Stromal cell of bone marrow (primary cell): ENCODE data around the gene MAPKAP1.
A peak's percentile ranks its signal among the peaks of the same experiment; 100 is the strongest.

Experiments used
- DNase-seq: peaks from one replicate; pipeline ENCODE4 v3.0.0-alpha.2; 2012; ENCODE audit warnings: low read depth

The MAPKAP1 gene

GRCh38 chr9:125674981-125675973 is 31.7 kb downstream of the MAPKAP1 start:
- DNase-seq, result peak; percentile 31

DNA sequence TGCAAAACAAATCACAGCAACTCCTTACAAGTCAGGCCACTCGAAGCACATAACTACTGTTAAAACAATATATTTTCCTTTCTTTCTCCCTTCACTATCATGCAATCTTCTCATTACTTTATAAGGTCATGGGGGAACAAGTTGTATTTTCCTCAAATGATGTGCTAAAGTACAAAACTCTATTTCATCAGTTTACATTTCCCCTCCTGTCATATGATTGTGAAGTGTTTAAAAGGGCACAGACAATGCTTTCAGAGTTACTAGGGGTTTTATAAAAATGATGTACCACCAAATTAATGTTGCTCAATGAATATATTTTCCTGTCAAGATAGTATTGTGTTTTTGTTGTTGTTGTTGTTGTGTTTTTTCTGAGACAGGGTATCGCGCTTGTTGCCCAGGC is 34.1 kb downstream of the MAPKAP1 start:
- DNase-seq, result no peak

GRCh38 chr9:125663127-125663526 is 43.9 kb downstream of the MAPKAP1 start:
- DNase-seq, result no peak

DNA sequence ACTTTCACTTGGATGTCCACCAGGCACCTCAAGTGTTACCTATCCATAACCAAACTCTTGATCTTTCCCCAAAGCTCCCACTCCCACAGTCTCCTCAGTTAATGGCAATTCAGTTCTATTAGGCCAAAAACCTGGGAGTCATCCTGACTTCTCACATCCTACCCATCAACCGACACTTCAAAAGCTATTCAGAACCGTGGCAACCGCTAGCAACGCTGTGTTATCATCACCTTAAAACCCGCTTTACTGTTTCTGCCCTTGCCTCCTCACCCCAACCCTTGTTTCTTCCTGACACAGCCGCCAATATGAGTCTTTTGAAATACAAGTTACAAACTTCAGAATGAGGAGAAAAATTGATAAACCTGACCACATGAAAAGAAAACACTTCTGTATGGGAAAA is 46.5 kb downstream of the MAPKAP1 start:
- DNase-seq, result no peak

DNA sequence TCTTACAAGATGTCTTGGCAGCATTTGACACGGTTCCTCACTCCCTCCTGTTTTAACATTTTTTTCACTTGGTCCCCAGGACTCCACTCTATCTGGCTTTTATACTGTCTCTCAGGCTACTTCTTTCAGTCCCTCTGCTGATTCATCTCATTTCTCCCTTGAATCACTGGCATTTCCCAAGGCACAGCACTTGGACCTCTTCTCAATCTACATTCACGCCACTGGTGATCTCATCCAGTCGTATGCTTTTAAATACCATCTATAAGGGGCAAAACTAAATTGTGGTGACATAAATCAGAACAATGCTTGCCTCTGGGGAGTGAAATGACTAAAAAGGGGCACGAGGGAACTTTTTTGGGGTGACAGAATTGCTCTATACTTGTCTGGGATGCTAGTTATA is 47.1 kb downstream of the MAPKAP1 start:
- DNase-seq, result peak; percentile 75

- DNase-seq, result no peak
These were observed 47.7 kb downstream of the MAPKAP1 start for GRCh38 chr9:125659201-125659840.

GRCh38 chr9:125656560-125656959 is 50.4 kb downstream of the MAPKAP1 start:
- DNase-seq, result no peak

- DNase-seq, result no peak
These were observed 51.2 kb downstream of the MAPKAP1 start for GRCh38 chr9:125655691-125656410.

DNA sequence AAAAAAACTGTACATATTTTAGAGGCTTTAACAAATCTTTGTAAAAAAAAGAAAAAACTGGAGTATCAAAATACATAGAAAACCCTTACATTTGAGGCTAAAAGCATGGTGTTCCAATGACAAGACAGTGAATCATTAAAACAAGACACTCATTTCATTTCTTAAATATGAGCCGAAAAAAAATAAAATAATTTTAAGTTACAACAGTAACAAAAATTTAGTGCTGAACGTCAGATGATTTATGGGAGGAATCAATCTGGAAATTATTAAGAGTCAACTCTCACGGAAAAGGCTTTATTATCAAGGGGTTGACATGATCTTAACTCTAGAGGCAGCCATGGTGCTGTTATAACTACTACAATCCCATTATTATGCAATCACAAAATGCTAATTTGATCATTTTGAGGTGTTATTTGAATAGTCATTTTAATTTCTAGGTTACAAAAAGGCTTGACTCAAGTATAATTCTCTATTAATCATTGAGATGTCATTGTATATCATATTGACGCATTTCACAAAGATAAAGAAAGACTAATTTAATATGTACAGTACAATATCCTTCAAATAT is 51.9 kb downstream of the MAPKAP1 start:
- DNase-seq, result no peak

DNA sequence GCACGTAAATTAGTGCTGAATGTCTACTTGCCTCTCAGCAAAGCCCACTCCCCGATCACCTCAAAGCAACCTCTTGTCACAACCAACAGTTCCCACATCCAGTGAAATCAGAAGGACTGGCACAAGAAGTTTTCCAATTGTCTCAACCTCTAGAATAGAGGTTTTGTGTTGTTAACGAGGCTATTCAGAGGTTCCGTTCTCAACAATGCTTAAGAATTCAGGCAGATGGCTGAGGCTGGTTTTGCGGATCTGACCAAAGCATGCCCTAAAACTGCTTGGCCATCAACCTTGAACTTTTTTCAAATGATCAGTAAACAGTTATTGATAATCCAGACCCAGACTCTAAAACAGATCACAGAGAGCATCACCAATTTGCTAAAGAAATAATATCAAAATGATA is 52.9 kb downstream of the MAPKAP1 start:
- no peak for DNase-seq

GRCh38 chr9:125653325-125653724 is 53.7 kb downstream of the MAPKAP1 start:
- no peak for DNase-seq

- DNase-seq, result no peak
These were observed 54.2 kb downstream of the MAPKAP1 start for GRCh38 chr9:125652759-125653158.

GRCh38 chr9:125652233-125652594 is 54.8 kb downstream of the MAPKAP1 start:
- DNase-seq, result no peak

DNA sequence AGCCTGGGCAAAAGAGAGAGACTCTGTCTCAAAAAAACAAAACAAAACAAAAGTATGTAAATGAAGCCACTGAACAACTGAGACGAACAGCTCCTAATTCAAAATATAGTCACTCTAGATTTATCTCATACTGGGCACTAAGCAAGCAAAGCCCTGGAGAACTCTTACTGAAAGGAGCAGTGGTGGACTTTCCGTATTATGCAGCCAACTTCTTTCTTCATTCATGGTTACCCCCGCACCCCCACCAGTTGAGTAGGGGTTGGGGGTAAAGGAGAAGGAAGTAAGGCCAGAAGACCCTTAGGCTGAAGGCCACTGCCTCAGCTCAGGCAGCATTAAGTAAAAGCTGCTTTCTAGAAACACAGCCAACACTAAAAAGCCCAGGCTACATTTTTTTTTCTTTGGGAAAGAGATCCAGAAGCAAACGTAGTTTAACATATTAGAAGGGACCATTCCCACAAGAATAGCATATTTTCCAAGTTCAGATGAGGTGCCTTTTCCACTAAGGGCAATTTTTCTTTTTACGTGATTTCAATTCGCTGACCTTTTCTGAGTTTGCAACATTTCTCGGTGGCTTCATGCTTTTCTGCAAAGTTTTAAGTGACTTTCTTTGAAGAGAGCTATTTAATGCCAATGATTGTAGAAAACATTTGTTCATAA is 55.3 kb downstream of the MAPKAP1 start:
- DNase-seq, result no peak

DNA sequence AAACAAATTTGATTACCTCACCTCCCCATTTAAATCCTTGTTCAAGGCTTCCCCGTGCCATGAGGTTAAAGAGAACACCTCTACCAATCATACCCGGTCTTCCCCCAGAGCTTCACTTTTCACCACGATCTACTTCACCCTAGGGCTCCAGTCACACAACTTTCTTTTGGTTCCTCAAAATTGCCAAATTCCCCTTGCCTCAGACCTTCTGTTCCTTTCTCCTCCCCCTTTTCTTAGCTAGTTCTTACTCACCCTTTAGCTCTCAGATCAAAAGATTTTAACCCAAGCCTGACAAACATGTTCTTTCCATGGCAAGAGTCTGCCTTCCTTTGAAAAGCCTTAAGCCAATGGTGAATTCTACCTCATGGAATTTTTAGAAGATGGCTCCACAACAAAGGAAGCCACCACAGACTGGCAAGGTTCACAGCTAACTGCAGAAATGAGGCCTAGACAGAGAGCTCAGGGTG is 56.7 kb downstream of the MAPKAP1 start:
- DNase-seq, result no peak

DNA sequence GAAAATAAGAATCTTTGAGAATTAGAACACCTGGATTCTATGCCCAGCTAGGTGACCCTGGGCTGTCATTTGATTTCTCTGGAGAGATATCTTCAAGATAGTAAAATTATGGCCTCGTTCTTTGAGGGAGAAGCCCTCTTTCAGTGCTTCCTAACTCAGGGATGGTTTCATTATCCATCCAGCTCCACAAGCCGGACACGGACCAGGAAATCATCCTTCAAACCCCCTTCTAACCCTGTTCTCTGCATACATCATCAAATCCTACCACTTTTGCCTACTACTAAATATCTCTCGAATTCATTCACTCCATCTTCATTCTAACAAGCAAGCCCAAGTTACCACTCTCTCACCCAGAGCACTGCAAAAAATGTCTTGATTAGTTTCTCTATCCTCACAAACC is 57.2 kb downstream of the MAPKAP1 start:
- no peak for DNase-seq

DNA sequence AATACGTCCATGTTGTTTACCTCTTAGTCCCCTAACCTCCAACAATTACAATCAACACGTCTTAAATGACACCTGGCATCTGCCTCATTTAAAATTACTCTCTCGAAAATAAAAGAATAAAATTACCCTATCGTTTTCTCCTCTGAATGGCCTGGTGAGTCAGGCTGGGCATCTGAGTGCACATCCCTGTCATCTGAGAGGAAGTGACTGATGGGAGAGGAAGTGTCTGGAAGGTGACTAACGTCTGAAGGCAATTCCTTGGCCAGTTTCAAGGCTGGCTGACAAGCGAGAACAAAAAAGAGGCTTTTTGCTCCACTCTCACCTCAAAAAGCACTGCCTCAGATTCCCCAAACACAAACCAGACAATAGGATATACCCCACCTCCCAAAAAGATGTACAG is 57.7 kb downstream of the MAPKAP1 start:
- peak; percentile 72 for DNase-seq

GRCh38 chr9:125648294-125648693 is 58.7 kb downstream of the MAPKAP1 start:
- DNase-seq, result no peak

DNA sequence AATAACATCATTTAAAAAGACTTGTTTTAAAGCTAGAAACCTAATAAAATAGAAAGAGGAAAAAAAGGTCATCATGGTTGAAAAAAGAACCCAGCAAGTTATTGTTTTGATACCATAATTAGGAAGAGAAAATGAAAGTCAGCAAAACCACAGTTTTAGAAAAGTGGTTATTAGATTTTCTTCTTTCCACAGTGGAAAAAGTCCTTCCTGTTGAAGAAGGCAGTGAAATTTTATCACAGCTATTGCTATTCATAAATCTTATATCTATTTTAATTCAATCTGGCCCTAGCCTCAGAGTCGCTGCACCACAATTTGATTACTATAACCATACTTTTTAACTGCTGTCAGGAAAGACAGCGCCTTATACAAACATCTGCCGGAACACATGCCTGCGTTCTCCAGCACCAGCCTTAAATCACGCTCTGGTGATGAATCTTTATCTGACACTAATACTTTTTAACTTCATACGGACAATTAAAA is 60.3 kb downstream of the MAPKAP1 start:
- no peak for DNase-seq

GRCh38 chr9:125646217-125646616 is 60.8 kb downstream of the MAPKAP1 start:
- no peak for DNase-seq

DNA sequence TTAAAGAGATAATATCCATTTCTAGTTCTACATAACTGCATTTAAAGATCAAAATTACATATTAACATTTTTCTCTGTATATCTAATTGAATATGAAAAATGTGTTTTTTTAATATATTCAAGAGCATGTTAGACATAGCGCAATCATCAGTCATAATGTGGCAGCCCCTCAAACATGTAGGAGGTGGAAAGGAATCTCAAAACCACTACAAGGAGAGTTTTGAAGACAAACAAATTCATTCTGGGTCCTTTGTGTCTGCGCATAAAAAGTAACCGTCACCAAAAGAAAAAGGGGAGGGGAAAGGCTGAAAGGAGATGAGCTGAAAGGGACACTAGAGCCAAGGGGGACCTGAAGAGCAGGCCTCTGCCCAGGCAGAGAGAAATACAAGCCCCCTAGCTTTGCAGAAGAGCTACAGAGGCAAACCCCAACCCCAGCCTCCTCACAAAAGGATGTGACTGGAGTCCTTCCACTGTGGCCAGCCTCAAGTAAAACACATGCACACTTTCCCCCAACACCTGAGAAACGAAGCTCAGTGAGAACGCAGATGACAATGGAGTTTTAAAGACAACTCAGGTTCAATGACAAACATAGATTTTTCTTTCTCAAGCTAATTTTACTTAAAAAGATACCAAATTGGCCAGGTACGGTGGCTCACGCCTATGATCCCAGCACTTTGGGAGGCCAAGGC is 62.0 kb downstream of the MAPKAP1 start:
- no peak for DNase-seq
